ENCODE measurements around the gene ENAM. TPM values are rescaled to one million over a fixed set of nuclear protein-coding genes. Genes with fewer than 3 reads are reported as not detected.
A peak's percentile ranks its signal among the peaks of the same experiment; 100 is the strongest.
"Not testable (repeated sequence)": the region's sequence is repeated elsewhere in the genome, so short reads cannot be mapped to it uniquely, and the experiment has no call there.

The ENAM gene
- total RNA-seq, 2 experiments from 2014 or later: not detected

GRCh38 chr4:70674731-70675130 is 46.2 kb downstream of the ENAM start:
- no peak for DNase-seq
- Mint-ChIP-seq H3K27me3 (peaks cover 21% of the 10 kb centered on the region), H3K27ac (no peak overlapping the region), H3K9me3 (no peaks in the 10 kb centered on the region), H3K36me3 (ENCODE audit: low read depth) (no peaks in the 10 kb centered on the region), H3K4me3 (no peak overlapping the region), H3K4me1 (peaks cover 26% of the 10 kb centered on the region)
- POLR2A ChIA-PET: no interaction called here
- CTCF ChIA-PET: no interaction called here

DNA sequence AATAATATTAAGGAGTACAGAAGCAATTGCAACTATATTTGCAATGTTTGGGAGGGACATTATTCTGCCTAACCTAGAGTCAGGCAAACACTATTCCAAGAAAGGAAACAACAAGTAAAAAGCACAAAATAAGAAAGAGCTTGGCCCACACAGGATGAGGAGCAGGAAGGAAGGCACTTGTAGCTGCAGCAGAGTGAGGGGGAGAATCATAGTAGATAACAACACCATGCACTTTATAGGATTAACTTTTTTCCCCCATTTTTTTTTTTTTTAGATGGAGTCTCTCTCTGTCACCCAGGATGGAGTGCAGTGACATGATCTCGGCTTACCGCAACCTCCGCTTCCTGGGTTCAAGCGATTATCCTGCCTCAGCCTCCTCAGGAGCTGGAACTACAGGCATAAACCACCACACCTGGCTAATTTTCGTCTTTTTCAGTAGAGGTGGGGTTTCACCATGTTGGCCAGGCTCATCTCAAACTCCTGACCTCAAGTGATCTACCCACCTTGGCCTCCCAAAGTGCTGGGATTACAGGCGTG is 48.1 kb downstream of the ENAM start:
- ChIA-PET CTCF (interaction anchor here (1.0 to 2.3 kb wide), 5 partner anchors 11 to 75 kb away, joined by 3 to 11 read pairs (median 5); partner anchors contain the start of gene UTP3), POLR2A (no interaction called here)
- Mint-ChIP-seq H3K4me3 (no peak overlapping the region), H3K4me1 (peaks cover 26% of the 10 kb centered on the region), H3K27me3 (peaks cover 9% of the 10 kb centered on the region), H3K9me3 (no peaks in the 10 kb centered on the region), H3K27ac (no peak overlapping the region), H3K36me3 (ENCODE audit: low read depth) (no peaks in the 10 kb centered on the region)
- DNase-seq: no peak

DNA sequence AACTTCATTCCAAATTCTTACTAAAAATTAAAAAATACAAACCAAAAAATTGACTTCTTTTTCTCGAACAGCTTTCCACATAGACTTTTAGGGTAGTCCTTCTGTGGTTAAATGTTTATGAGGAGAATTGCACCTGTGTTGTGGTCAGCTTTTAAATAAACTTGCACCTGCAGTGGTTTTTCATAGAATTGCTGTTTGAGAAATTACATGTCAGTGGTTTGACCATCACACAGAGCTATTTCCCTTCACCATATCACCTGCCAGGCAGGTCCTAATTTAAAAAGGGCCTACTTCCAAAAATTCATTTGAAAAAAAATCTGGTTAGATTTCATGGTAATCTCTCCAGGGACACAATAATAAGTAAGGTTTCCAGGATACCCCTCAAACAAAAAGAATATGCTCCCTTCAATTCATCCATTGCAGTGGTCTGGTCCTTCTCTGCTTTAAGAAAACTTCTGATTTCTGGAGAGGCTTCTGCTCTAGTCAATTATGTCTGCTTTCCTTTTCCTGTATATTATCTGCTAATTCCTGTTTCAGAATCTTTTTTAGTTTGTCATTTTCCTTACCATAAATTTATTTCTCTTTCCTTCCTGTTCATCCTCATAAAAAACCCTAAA is 49.9 kb downstream of the ENAM start:
- Mint-ChIP-seq H3K9me3 (no peaks in the 10 kb centered on the region), H3K27ac (peak overlapping the region; percentile 7), H3K27me3 (peaks cover 6% of the 10 kb centered on the region), H3K4me3 (no peak overlapping the region), H3K36me3 (ENCODE audit: low read depth) (no peaks in the 10 kb centered on the region), H3K4me1 (peaks cover 26% of the 10 kb centered on the region)
- no peak for DNase-seq
- ChIA-PET CTCF (interaction anchor here (0.5 to 2.3 kb wide), 7 partner anchors 9 to 315 kb away, joined by 3 to 11 read pairs (median 4); partner anchors contain the start of genes DCK and UTP3), POLR2A (interaction anchor here (1.0 to 1.3 kb wide), 3 partner anchors 9 to 56 kb away, joined by 3 to 6 read pairs (median 4); partner anchors contain the start of gene UTP3)

- ChIA-PET POLR2A (interaction anchor here (1.4 kb wide), 1 partner anchor 158 kb away, joined by 4 read pairs; no protein-coding TSS in a partner anchor), CTCF (interaction anchor here (0.9 to 1.6 kb wide), 2 partner anchors 29 to 54 kb away, joined by 4 to 5 read pairs; no protein-coding TSS in a partner anchor)
- H3K9me3 Mint-ChIP-seq: no peaks in the 10 kb centered on the region
- H3K27ac Mint-ChIP-seq: no peak overlapping the region
- H3K27me3 Mint-ChIP-seq: no peaks in the 10 kb centered on the region
- no peaks in the 10 kb centered on the region for H3K36me3 Mint-ChIP-seq (ENCODE audit: low read depth)
- H3K4me3 Mint-ChIP-seq: no peak overlapping the region
- DNase-seq: no peak
- peaks cover 26% of the 10 kb centered on the region for H3K4me1 Mint-ChIP-seq
Observed at GRCh38 chr4:70680934-70681333, 52.4 kb downstream of the ENAM start.

GRCh38 chr4:70681704-70682103 is 53.2 kb downstream of the ENAM start:
- Mint-ChIP-seq H3K9me3 (no peaks in the 10 kb centered on the region), H3K36me3 (ENCODE audit: low read depth) (no peaks in the 10 kb centered on the region), H3K4me3 (no peak overlapping the region), H3K27ac (no peak overlapping the region), H3K4me1 (peaks cover 24% of the 10 kb centered on the region), H3K27me3 (no peaks in the 10 kb centered on the region)
- CTCF ChIA-PET: interaction anchor here (1.5 to 1.6 kb wide), 2 partner anchors 30 to 54 kb away, joined by 3 to 5 read pairs; no protein-coding TSS in a partner anchor
- POLR2A ChIA-PET: interaction anchor here (1.4 kb wide), 1 partner anchor 157 kb away, joined by 4 read pairs; no protein-coding TSS in a partner anchor
- no peak for DNase-seq

GRCh38 chr4:70682142-70682541 is 53.6 kb downstream of the ENAM start:
- not testable (repeated sequence) for H3K36me3 Mint-ChIP-seq (ENCODE audit: low read depth); DNase-seq; H3K4me3 Mint-ChIP-seq; H3K9me3 Mint-ChIP-seq; H3K27ac Mint-ChIP-seq; H3K27me3 Mint-ChIP-seq
- ChIA-PET POLR2A (interaction anchor here (1.4 kb wide), 1 partner anchor 157 kb away, joined by 4 read pairs; no protein-coding TSS in a partner anchor), CTCF (interaction anchor here (1.5 kb wide), 1 partner anchor 30 kb away, joined by 3 read pairs; no protein-coding TSS in a partner anchor)
- H3K4me1 Mint-ChIP-seq: peaks cover 20% of the 10 kb centered on the region

- Mint-ChIP-seq H3K4me1 (peaks cover 39% of the 10 kb centered on the region), H3K27ac (peak overlapping the region; percentile 93), H3K9me3 (no peaks in the 10 kb centered on the region), H3K4me3 (peak overlapping the region; percentile 97), H3K36me3 (ENCODE audit: low read depth) (peaks cover 27% of the 10 kb centered on the region), H3K27me3 (no peaks in the 10 kb centered on the region)
- CTCF ChIA-PET: interaction anchor here (0.6 to 3.4 kb wide), 5 partner anchors 10 to 48 kb away, joined by 3 to 27 read pairs (median 5); no protein-coding TSS in a partner anchor
- peak; percentile 22 for DNase-seq
- POLR2A ChIA-PET: interaction anchor here (0.9 to 4.6 kb wide), 8 partner anchors 9 to 306 kb away, joined by 3 to 35 read pairs (median 4); partner anchors contain the start of genes DCK and GRSF1
Observed at GRCh38 chr4:70687392-70687791, 58.8 kb downstream of the ENAM start.

- Mint-ChIP-seq H3K36me3 (ENCODE audit: low read depth) (peaks cover 27% of the 10 kb centered on the region), H3K4me1 (peaks cover 39% of the 10 kb centered on the region), H3K9me3 (no peaks in the 10 kb centered on the region), H3K27ac (peak within 1 kb of the TSS; percentile 93), H3K27me3 (no peaks in the 10 kb centered on the region), H3K4me3 (peak within 1 kb of the TSS; percentile 97)
- POLR2A ChIA-PET: interaction anchor here (0.9 to 4.6 kb wide), 14 partner anchors 9 to 305 kb away, joined by 3 to 36 read pairs (median 5); partner anchors contain the start of genes DCK and GRSF1
- peak; percentile 92 for DNase-seq
- CTCF ChIA-PET: interaction anchor here (0.9 to 3.4 kb wide), 11 partner anchors 10 to 307 kb away, joined by 3 to 35 read pairs (median 6); partner anchors contain the start of gene GRSF1
Observed at GRCh38 chr4:70687821-70688794, 59.6 kb downstream of the ENAM start, which contains the start of gene UTP3. Gene UTP3, plus strand, starts transcription at chr4:70688532. Its CDS starts 146 bp downstream, at chr4:70688678.

- POLR2A ChIA-PET: interaction anchor here (0.7 to 4.6 kb wide), 11 partner anchors 9 to 307 kb away, joined by 3 to 36 read pairs (median 6); partner anchors contain the start of gene GRSF1
- DNase-seq: no peak
- Mint-ChIP-seq H3K4me1 (peaks cover 39% of the 10 kb centered on the region), H3K4me3 (peak overlapping the region; percentile 97), H3K27ac (peak overlapping the region; percentile 93), H3K36me3 (ENCODE audit: low read depth) (peaks cover 30% of the 10 kb centered on the region), H3K9me3 (no peaks in the 10 kb centered on the region), H3K27me3 (no peaks in the 10 kb centered on the region)
- CTCF ChIA-PET: interaction anchor here (0.9 to 3.4 kb wide), 11 partner anchors 11 to 308 kb away, joined by 3 to 35 read pairs (median 5); partner anchors contain the start of gene GRSF1
Observed at GRCh38 chr4:70688795-70689231, 60.3 kb downstream of the ENAM start.

DNA sequence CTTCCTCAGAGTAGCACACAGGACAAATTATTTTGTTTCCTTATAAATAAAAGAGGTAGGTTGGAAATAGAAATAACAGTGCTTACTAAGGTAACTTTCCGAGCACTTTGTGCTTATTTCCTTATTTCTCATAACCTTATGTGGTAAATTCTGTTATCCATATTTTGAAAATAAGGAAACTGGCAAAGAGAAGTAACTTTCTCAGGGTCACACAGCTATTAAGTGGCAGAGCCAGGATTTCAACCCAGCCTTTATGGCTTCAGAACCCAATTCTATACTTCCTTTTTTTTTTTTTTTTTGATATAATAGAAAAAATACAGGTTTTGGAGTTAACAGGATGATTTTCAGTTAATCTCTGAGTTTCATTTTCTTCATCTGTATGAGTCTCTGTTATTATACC is 63.1 kb downstream of the ENAM start:
- H3K36me3 Mint-ChIP-seq (ENCODE audit: low read depth): peaks cover 30% of the 10 kb centered on the region
- DNase-seq: no peak
- no peak overlapping the region for H3K27ac Mint-ChIP-seq
- H3K9me3 Mint-ChIP-seq: no peaks in the 10 kb centered on the region
- ChIA-PET POLR2A (no interaction called here), CTCF (interaction anchor here (0.7 to 1.0 kb wide), 3 partner anchors 30 to 44 kb away, joined by 3 to 4 read pairs (median 3); no protein-coding TSS in a partner anchor)
- no peak overlapping the region for H3K4me3 Mint-ChIP-seq
- peaks cover 37% of the 10 kb centered on the region for H3K4me1 Mint-ChIP-seq
- no peaks in the 10 kb centered on the region for H3K27me3 Mint-ChIP-seq

DNA sequence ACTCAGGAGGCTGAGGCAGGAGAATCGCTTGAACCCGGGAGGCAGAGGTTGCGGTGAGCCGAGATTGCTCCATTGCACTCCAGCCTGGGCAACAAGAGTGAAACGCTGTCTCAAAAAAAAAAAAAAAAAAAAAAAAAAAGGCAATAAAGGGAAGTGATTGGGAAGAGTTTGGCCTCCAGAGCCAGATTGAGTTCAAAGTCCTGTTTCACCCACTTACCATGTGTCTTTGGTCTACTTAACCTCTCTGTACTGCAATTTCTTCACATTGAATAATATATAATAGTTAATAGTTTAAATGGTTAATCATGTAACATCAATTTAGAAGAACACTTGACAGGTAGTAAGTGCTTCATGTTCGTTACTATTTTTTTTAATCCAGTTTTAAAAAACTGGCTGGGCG is 66.1 kb downstream of the ENAM start:
- CTCF ChIA-PET: interaction anchor here (0.9 to 1.6 kb wide), 2 partner anchors 40 to 41 kb away, joined by 4 to 5 read pairs; no protein-coding TSS in a partner anchor
- H3K4me3 Mint-ChIP-seq, H3K27ac Mint-ChIP-seq, DNase-seq, H3K9me3 Mint-ChIP-seq, H3K27me3 Mint-ChIP-seq, POLR2A ChIA-PET: not testable (repeated sequence)
- H3K36me3 Mint-ChIP-seq (ENCODE audit: low read depth): peaks cover 20% of the 10 kb centered on the region
- H3K4me1 Mint-ChIP-seq: peaks cover 19% of the 10 kb centered on the region

Data from activated CD4-positive, alpha-beta memory T cell treated with anti-CD3 and anti-CD28 coated beads, Interleukin-2, amount 10 ng/mL, durations not matched to agents 7 days and 5 days (primary cell).